ENCODE measurements around the gene SLC7A5. TPM values are rescaled to one million over a fixed set of nuclear protein-coding genes. Genes with fewer than 3 reads are reported as not detected.

SLC7A5 gene
- total RNA-seq, result 32.2 TPM

GRCh38 chr16:87869061-87869878 lies at the start of gene SLC7A5:
TSS of gene SLC7A5 (minus strand) at chr16:87869507. CDS start at chr16:87869422, 85 bp downstream.

Other genes with a start within 250 kb of the SLC7A5 start
- 34.5 TPM for gene KLHDC4, start 103.5 kb downstream of the SLC7A5 start, total RNA-seq
- not detected for gene CA5A, start 67.0 kb upstream of the SLC7A5 start, total RNA-seq
- 46.5 TPM for gene BANP, start 81.9 kb upstream of the SLC7A5 start, total RNA-seq